Measurements from ENCODE around the gene RPS19.

The RPS19 gene

DNA sequence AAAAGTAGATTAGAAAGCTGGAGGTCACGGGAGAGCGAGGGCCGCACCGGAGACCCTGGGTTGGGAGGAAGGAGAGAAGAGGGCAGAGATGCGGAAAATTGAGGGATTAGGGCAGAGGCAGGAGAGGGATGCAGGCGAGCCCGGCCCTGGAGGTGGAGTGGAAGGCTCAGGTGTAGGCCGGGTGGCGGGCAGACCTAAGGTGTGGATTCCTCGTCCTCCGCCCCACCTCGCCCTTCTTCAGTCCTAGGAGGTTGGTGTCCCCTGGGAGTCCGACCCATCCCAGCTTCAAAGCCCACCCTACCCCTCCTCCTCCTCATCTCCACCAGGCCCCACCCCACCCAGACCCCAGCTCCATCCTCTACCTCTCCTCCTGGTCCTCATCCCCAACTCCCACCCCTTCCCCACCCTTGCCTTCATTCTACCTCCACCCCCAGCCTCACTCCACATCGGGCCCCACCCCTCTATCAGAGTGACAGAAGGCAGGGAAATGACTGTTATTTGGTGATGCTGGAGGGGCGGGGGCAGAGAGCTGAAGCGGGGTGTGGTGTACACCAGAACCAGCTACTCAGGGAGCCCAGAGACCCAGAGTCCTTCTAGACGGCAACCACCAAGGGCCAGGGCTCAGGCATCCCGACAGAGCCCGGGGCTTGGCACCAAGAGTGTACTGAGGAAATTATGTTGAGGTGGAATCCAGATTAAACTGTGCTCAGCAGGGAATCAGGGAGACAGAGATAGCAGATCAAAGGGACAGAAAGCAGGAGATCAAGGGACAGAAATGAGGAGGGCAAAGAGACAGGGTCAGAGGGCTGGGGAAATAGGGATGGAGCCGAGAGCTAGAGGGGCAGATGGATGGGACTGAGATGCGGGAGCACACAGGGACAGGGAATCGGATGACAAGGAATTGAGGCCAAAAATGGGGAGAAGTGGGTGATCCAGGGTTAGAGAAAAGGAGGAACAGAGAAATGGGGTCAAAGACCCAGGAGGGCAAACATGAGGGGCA, 61.8 kb downstream of the RPS19 start:
- no peak for FAIRE-seq

More for the DNA sequence above, 61.8 kb downstream of the RPS19 start:
- no peak for DNase-seq (ENCODE audit: insufficient read length)
- TF ChIP-seq TAF1 (IDR thresholded peaks at IDR 0.05; ENCODE audit: borderline replicate concordance, low read depth, low read length) (no peak), POLR2AphosphoS5 (IDR thresholded peaks at IDR 0.05; ENCODE audit: low read depth, low read length) (no peak), POLR2A (IDR thresholded peaks at IDR 0.05; ENCODE audit: low read depth, low read length) (no peak)

Data from GM12892 (cell line).